ENCODE measurements around the gene ATP2B3. TPM values are rescaled to one million over a fixed set of nuclear protein-coding genes. Genes with fewer than 3 reads are reported as not detected.

ATP2B3 gene
- total RNA-seq, 2 donors from 2014 or later, result 0.85 TPM; not detected in 1

DNA sequence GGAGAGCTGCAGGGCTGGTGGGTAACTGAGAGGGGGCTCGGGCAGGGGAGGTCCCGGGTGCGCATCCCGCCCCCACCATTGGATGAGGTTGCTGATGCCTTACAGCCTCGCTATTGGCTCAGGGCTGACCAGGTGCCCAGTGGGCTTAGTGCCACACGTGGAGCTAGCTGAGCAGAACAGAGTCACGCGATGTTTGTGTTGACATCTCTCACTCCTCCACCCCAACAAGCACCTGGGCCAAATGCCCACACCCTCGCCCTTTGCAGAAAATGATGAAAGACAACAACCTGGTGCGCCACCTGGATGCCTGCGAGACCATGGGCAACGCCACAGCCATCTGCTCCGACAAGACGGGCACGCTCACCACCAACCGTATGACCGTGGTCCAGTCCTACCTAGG lies 31.8 kb downstream of the ATP2B3 start:
- DNase-seq (ENCODE audit: low spot score), result no peak
- Histone ChIP-seq H3K27me3 (replicated peaks; ENCODE audit: insufficient read depth) (no peaks in the 10 kb centered on the region), H3K4me1 (replicated peaks) (no peaks in the 10 kb centered on the region), H3K27ac (no peak overlapping the region), H3K9me3 (no peaks in the 10 kb centered on the region), H3K36me3 (no peaks in the 10 kb centered on the region), H3K4me3 (no peak overlapping the region)
- whole genome bisulfite sequencing, result 83% methylated on average over 11 of the region's 17 CpGs
- intact Hi-C loops (cut with DNase I), result no loop called here
- TF ChIP-seq, protein P1, sequence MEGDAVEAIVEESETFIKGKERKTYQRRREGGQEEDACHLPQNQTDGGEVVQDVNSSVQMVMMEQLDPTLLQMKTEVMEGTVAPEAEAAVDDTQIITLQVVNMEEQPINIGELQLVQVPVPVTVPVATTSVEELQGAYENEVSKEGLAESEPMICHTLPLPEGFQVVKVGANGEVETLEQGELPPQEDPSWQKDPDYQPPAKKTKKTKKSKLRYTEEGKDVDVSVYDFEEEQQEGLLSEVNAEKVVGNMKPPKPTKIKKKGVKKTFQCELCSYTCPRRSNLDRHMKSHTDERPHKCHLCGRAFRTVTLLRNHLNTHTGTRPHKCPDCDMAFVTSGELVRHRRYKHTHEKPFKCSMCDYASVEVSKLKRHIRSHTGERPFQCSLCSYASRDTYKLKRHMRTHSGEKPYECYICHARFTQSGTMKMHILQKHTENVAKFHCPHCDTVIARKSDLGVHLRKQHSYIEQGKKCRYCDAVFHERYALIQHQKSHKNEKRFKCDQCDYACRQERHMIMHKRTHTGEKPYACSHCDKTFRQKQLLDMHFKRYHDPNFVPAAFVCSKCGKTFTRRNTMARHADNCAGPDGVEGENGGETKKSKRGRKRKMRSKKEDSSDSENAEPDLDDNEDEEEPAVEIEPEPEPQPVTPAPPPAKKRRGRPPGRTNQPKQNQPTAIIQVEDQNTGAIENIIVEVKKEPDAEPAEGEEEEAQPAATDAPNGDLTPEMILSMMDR (IDR thresholded peaks at IDR 0.05), result no peak
- TF ChIP-seq POLR2AphosphoS5 (IDR thresholded peaks at IDR 0.05) (no peak), POLR2A (IDR thresholded peaks at IDR 0.05) (no peak)

DNA sequence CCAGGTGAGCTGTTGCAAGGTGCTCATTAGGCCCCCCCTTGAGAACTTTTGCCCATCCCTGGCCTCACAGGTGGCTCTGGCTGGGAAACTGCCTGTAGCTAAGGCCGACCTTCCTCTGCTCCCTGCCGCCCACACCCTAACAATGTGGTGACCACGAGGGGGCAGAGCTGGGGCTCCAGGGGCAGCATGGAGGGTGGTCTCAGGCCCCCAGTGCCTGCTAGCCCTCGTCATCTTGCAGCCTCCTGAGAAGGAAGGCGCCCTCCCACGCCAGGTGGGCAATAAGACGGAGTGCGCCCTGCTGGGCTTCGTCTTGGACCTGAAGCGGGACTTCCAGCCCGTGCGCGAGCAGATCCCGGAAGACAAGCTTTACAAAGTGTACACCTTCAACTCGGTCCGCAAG lies 32.4 kb downstream of the ATP2B3 start:
- Histone ChIP-seq H3K4me1 (replicated peaks) (no peaks in the 10 kb centered on the region), H3K27ac (no peak overlapping the region), H3K9me3 (no peaks in the 10 kb centered on the region), H3K36me3 (no peaks in the 10 kb centered on the region), H3K4me3 (no peak overlapping the region), H3K27me3 (replicated peaks; ENCODE audit: insufficient read depth) (no peaks in the 10 kb centered on the region)
- DNase-seq (ENCODE audit: low spot score), result no peak
- TF ChIP-seq POLR2AphosphoS5 (IDR thresholded peaks at IDR 0.05), result no peak
- no peak for TF ChIP-seq POLR2A (IDR thresholded peaks at IDR 0.05)
- TF ChIP-seq, protein P1 (IDR thresholded peaks at IDR 0.05), result no peak
- intact Hi-C loops (cut with DNase I), result loop anchor here (10.0 kb wide), 1 partner anchor 155 kb away; no protein-coding TSS in a partner anchor
- WGBS, result 89% methylated on average over 16 of the region's 16 CpGs

DNA sequence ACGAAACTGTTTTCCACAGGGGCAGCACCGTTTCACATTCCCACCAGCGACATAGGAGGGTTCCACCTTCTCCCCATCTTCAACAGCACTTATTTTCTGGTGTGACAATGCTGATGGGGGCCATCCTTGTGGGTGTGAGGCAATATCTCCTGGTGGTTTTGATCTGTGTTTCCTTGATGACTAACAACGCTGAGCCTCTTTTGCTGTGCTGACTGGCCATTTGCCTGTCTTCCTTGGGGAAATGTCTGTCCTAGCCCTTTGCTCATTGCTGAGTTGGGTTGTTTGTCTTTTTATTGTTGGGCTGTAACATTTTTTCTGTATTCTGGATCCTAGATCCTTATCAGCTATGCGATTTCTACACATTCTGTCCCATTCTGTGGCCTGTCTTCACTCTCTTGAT lies 33.7 kb downstream of the ATP2B3 start:
- Histone ChIP-seq H3K27me3 (replicated peaks; ENCODE audit: insufficient read depth) (no peaks in the 10 kb centered on the region), H3K4me3 (no peak overlapping the region), H3K36me3 (no peaks in the 10 kb centered on the region), H3K27ac (no peak overlapping the region), H3K4me1 (replicated peaks) (no peaks in the 10 kb centered on the region), H3K9me3 (no peaks in the 10 kb centered on the region)
- no peak for DNase-seq (ENCODE audit: low spot score)
- 67% methylated on average over 5 of the region's 5 CpGs for WGBS
- TF ChIP-seq, protein P1 (IDR thresholded peaks at IDR 0.05), result no peak
- no peak for TF ChIP-seq POLR2A (IDR thresholded peaks at IDR 0.05)
- no peak for TF ChIP-seq POLR2AphosphoS5 (IDR thresholded peaks at IDR 0.05)
- intact Hi-C loops (cut with DNase I), result loop anchor here (10.0 kb wide), 1 partner anchor 154 kb away; no protein-coding TSS in a partner anchor

DNA sequence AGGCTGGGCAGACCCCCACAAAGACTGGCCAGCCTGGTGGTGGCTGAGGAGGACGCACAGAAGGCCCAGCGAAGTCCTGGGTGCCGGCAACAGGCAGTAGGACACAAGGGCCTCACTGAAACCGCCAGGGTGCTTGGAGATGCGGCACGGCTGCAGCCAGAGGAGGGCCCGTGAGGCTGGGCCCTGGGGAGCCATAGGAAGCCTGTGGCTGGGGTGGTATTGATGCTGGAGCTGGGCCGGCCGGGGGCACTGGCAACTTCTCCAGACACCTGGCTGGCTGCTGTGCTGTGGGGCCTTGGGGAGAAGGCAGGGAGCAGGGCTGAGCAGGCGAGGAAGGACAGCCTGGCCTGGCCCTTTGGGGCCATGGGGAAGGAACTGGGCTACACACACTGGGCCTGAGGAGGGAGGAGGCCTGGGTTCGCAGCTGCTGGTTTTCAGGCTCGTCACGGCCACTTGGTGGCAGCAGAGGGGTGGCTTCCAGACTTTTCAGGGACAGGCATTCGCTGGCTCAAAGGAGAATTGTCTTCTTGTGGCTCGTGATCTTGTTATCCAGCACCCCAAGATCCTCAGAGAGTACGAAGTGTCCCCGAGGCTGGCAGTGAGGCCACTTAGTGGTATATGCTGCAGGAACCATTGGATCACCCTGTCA lies 37.2 kb downstream of the ATP2B3 start:
- intact Hi-C loops (cut with DNase I), result loop anchor here (10.0 kb wide), 1 partner anchor 150 kb away; no protein-coding TSS in a partner anchor
- H3K27ac ChIP-seq, result no peak overlapping the region
- TF ChIP-seq, protein P1 (IDR thresholded peaks at IDR 0.05), result peak in 3 of 4 experiments; percentile 47 to 67 (median 59)
- TF ChIP-seq POLR2AphosphoS5 (IDR thresholded peaks at IDR 0.05) (no peak), POLR2A (IDR thresholded peaks at IDR 0.05) (no peak)
- H3K4me3 ChIP-seq, result no peak overlapping the region
- no peaks in the 10 kb centered on the region for H3K27me3 ChIP-seq (replicated peaks; ENCODE audit: insufficient read depth)
- 0% methylated on average over 4 of the region's 17 CpGs for WGBS
- peak; percentile 37 for DNase-seq (ENCODE audit: low spot score)
- no peaks in the 10 kb centered on the region for H3K9me3 ChIP-seq
- no peaks in the 10 kb centered on the region for H3K4me1 ChIP-seq (replicated peaks)
- H3K36me3 ChIP-seq, result no peaks in the 10 kb centered on the region

DNA sequence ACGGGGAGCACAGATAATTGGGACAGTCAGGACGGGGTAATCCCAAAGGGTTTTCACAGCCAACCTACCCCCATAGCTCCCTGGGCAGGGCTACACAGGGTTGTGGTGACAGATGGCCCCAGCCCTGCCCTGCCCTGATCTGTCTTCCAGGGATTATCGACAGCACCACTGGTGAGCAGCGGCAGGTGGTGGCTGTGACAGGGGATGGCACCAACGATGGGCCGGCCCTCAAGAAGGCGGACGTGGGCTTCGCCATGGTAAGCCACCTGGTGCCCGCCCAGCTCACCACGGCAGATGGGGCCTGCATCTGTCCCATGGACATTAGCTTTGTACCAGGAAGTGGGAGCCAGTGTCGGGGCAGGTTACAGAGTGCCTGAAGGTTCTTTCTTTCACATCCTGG lies 39.3 kb downstream of the ATP2B3 start:
- DNase-seq (ENCODE audit: low spot score), result no peak
- Histone ChIP-seq H3K27ac (no peak overlapping the region), H3K4me3 (no peak overlapping the region), H3K9me3 (no peaks in the 10 kb centered on the region), H3K4me1 (replicated peaks) (no peaks in the 10 kb centered on the region), H3K27me3 (replicated peaks; ENCODE audit: insufficient read depth) (no peaks in the 10 kb centered on the region), H3K36me3 (no peaks in the 10 kb centered on the region)
- WGBS, result 100% methylated on average over 1 of the region's 12 CpGs
- intact Hi-C loops (cut with DNase I), result loop anchor here (10.0 kb wide), 1 partner anchor 148 kb away; no protein-coding TSS in a partner anchor
- TF ChIP-seq POLR2AphosphoS5 (IDR thresholded peaks at IDR 0.05) (no peak), POLR2A (IDR thresholded peaks at IDR 0.05) (no peak)
- TF ChIP-seq, protein P1 (IDR thresholded peaks at IDR 0.05), result no peak
